SK-N-MC (cell line): ENCODE measurements around the gene SUN1.

Experiments used
- EZH2 ChIP-seq: fragments of 200-600 bp; sonication (generic); IDR thresholded peaks from one replicate; pipeline ENCODE4 v1.6.1; 2017; ENCODE audit warnings: antibody characterized with exemption
- FOXP2 ChIP-seq: optimal IDR thresholded peaks from 2 replicates; pipeline ENCODE3; 2011; ENCODE audit warnings: mild to moderate bottlenecking, moderate library complexity; ENCODE audit not compliant: insufficient read depth; ENCODE audit errors: extremely low read length, control extremely low read depth
- POLR2AphosphoS5 ChIP-seq: IDR thresholded peaks from 2 replicates; pipeline ENCODE4 v1.6.1; 2012; ENCODE audit warnings: mild to moderate bottlenecking, low read depth, low read length, borderline replicate concordance

- TF ChIP-seq POLR2AphosphoS5 = no peak
- no peak for TF ChIP-seq EZH2
- TF ChIP-seq FOXP2 = no peak
Observed at GRCh38 chr7:865921-866320, 33.6 kb downstream of the SUN1 start.
